Ovary (tissue), 9 donors: ENCODE measurements around the gene TNK2. TPM values are rescaled to one million over a fixed set of nuclear protein-coding genes. Genes with fewer than 3 reads are reported as not detected.

Experiments
- DNase-seq, 5 donors: peaks; one replicate each; pipeline ENCODE4 v3.0.0-alpha.2; 2019 to 2020
- H3K27ac ChIP-seq, 2 donors: fragments of 200-600 bp; one replicate each; pipeline versions ENCODE4 v1.5.1 to v1.8.0; 2019 to 2022
- H3K27me3 ChIP-seq: fragments of 200-600 bp; one replicate; pipeline ENCODE4 v1.8.0; 2022
- H3K36me3 ChIP-seq: fragments of 200-600 bp; sonication (generic); one replicate; pipeline ENCODE4 v1.5.1; 2019
- H3K4me1 ChIP-seq: one replicate; pipeline ENCODE4 v1.8.1; 2013; ENCODE audit warnings: mild to moderate bottlenecking, moderate library complexity; ENCODE audit not compliant: insufficient read depth
- H3K4me3 ChIP-seq: fragments of 200-600 bp; sonication (generic); one replicate; pipeline ENCODE4 v1.5.1; 2017
- H3K9me3 ChIP-seq, 2 donors: fragments of 200-600 bp in 1 of 2; sonication (generic) in 1 of 2; one replicate each; pipeline versions ENCODE4 v1.5.1 to v1.8.1; 2013 to 2019; ENCODE audit warnings: mild to moderate bottlenecking in 1 of 2, moderate library complexity in 1 of 2
- EP300 ChIP-seq: sonication (generic); formaldehyde crosslinking; IDR thresholded peaks from one replicate; pipeline ENCODE4 v1.6.1; 2017; ENCODE audit warnings: antibody characterized with exemption
- POLR2A ChIP-seq: fragments of 450-650 bp; IDR thresholded peaks from one replicate; pipeline ENCODE4 v1.6.1; 2017; ENCODE audit warnings: antibody characterized with exemption, mild to moderate bottlenecking, moderate library complexity
- whole genome bisulfite sequencing, 3 donors: extraction: QIAGEN DNeasy Blood & Tissue Kit in 1 of 3; methylation state at CpG; one replicate each; pipeline versions ENCODE4 v1.1.5 to v1.1.7; 2013 to 2017; 5-methylcytosine and 5-hydroxymethylcytosine counted together
- intact Hi-C, 4 donors: fragments of 100-400 bp; cut with DNase I; formaldehyde crosslinking; loops; one replicate each; pipeline versions ENCODE4 v1.11.0 to v1.15.1; 2022 to 2023
- polyA plus RNA-seq, 2 donors: library from polyadenylated mRNA; stranded (reverse); fragments of 200-250 nt in 1 of 2; fragments of 350-450 nt in 1 of 2; fragmentation: Illumina TruSeq in 1 of 2; extraction: RNeasy Lipid Tissue Mini Kit (QIAGEN cat#74804) in 1 of 2; gene quantifications; one replicate each; pipeline ENCODE4 v1.2.3, GENCODE V29; 2013 to 2014
- total RNA-seq, 7 donors: library from RNA; depleted of rRNA in 2 of 7; stranded (reverse); fragments of >200 nt in 2 of 7; fragmentation: NEBNext Ultra II Directional in 3 of 7; extraction: Animal tissue kit (Norgen Biotek cat#: 25700) in 3 of 7; gene quantifications; one replicate each; pipeline versions ENCODE4 v1.1.0 to v1.2.4, GENCODE V29; 2016 to 2023
- TF ChIP-seq, protein P1 (sequence below), 3 donors: fragments of 450-650 bp in 2 of 3; fragments of 200-600 bp in 1 of 3; IDR thresholded peaks; one replicate each; pipeline versions ENCODE4 v1.5.1 to v1.8.0; 2016 to 2022; ENCODE audit warnings: antibody characterized with exemption in 3 of 3, mild to moderate bottlenecking in 1 of 3
- donor health status: DM: no; HTN: no; CAD: no; lungs with moderate emphysema.
- donor health status: DM: no; HTN: no; CAD: no.
- donor health status: Bipolar disorder and iron deficiency.
- donor health status: DM: yes; HTN: yes; CAD: no.
- donor health status: DM: no; HTN: no; CAD: no.
- donor health status: DM: yes; HTN: yes; CAD: no.

The TNK2 gene
- total and polyA plus RNA-seq, 9 donors: 2.4 to 50.1 (median 32.4) TPM

GRCh38 chr3:195859846-195860411, 48.4 kb downstream of the TNK2 start:
- Histone ChIP-seq H3K4me3 (no peak overlapping the region), H3K27me3 (no peaks in the 10 kb centered on the region), H3K36me3 (no peaks in the 10 kb centered on the region), H3K4me1 (no peaks in the 10 kb centered on the region), H3K9me3 (no peaks in the 10 kb centered on the region), H3K27ac (no peak overlapping the region)
- no peak for TF ChIP-seq EP300
- TF ChIP-seq, protein P1, sequence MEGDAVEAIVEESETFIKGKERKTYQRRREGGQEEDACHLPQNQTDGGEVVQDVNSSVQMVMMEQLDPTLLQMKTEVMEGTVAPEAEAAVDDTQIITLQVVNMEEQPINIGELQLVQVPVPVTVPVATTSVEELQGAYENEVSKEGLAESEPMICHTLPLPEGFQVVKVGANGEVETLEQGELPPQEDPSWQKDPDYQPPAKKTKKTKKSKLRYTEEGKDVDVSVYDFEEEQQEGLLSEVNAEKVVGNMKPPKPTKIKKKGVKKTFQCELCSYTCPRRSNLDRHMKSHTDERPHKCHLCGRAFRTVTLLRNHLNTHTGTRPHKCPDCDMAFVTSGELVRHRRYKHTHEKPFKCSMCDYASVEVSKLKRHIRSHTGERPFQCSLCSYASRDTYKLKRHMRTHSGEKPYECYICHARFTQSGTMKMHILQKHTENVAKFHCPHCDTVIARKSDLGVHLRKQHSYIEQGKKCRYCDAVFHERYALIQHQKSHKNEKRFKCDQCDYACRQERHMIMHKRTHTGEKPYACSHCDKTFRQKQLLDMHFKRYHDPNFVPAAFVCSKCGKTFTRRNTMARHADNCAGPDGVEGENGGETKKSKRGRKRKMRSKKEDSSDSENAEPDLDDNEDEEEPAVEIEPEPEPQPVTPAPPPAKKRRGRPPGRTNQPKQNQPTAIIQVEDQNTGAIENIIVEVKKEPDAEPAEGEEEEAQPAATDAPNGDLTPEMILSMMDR (IDR thresholded peaks at IDR 0.05): no peak
- no peak for TF ChIP-seq POLR2A
- DNase-seq: peak in 1 of 5 donors; percentile 28
- WGBS, 3 donors: 79 to 84% (median 81%) methylated on average over 23 of the region's 23 CpGs
- intact Hi-C loops: loop anchor here in 2 of 4 donors (5.0 kb wide), 2 partner anchors 32 to 57 kb away; no protein-coding TSS in a partner anchor

DNA sequence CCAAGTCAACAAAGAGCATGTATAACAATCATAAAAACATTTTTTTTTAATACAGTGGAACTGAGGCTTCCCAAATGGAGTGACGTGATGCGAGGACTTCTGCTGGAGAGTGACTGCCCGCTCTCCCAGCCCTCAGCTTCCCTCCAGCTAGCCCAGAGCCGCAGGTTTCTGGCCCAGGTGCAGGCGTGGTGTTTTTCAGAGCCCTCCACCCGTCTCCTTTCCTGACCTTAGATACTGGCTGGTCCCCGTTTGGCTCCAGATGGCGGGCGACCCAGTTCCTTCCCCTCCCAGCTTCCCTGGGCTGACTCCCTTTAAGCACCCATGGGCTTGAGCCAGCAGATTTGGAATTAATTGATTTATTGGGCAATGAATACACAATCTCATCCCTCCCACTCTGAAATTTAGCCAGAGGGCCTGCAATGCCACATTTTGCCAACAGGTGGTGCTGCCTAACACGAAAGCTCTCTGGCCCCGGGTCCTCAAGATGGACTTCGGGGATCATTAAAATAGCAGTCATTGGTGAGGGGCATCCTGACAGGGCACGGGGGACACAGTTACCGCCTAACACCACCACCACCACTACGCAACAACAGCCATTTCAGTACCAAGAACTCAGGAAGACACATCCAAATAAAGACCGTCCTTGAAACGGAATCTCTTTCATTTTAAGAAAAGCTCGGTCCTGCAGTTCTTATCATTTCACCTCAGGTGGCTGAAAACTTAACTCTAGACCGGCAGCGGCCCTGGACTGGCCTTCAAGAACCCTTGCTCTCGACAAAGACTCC, 49.1 kb downstream of the TNK2 start:
- TF ChIP-seq, protein P1 (IDR thresholded peaks at IDR 0.05): peak; percentile 72 to 87 (median 87)
- TF ChIP-seq EP300: no peak
- H3K4me3 ChIP-seq: no peak overlapping the region
- H3K9me3 ChIP-seq: no peaks in the 10 kb centered on the region
- no peaks in the 10 kb centered on the region for H3K27me3 ChIP-seq
- WGBS, 3 donors: 5 to 6% (median 6%) methylated on average over 21 of the region's 21 CpGs
- no peak overlapping the region for H3K27ac ChIP-seq
- no peaks in the 10 kb centered on the region for H3K36me3 ChIP-seq
- intact Hi-C loops: loop anchor here in 2 of 4 donors (5.0 kb wide), 2 partner anchors 33 to 58 kb away; no protein-coding TSS in a partner anchor
- no peaks in the 10 kb centered on the region for H3K4me1 ChIP-seq
- peak; percentile 38 to 82 (median 76) for DNase-seq

- TF ChIP-seq EP300 (no peak), POLR2A (no peak)
- TF ChIP-seq, protein P1 (IDR thresholded peaks at IDR 0.05): no peak
- intact Hi-C loops: loop anchor here in 2 of 4 donors (5.0 kb wide), 2 partner anchors 36 to 61 kb away; no protein-coding TSS in a partner anchor
Measured at GRCh38 chr3:195856410-195857084, 51.8 kb downstream of the TNK2 start.

More at GRCh38 chr3:195856410-195857084, 51.8 kb downstream of the TNK2 start:
- Histone ChIP-seq H3K27me3 (no peaks in the 10 kb centered on the region), H3K4me1 (no peaks in the 10 kb centered on the region), H3K36me3 (no peaks in the 10 kb centered on the region), H3K27ac (no peak overlapping the region), H3K4me3 (no peak overlapping the region), H3K9me3 (no peaks in the 10 kb centered on the region)
- no peak for DNase-seq
- WGBS, 3 donors: 38 to 58% (median 47%) methylated on average over 15 of the region's 15 CpGs
